Measurements from ENCODE around the gene JADE1.

JADE1 gene

DNA sequence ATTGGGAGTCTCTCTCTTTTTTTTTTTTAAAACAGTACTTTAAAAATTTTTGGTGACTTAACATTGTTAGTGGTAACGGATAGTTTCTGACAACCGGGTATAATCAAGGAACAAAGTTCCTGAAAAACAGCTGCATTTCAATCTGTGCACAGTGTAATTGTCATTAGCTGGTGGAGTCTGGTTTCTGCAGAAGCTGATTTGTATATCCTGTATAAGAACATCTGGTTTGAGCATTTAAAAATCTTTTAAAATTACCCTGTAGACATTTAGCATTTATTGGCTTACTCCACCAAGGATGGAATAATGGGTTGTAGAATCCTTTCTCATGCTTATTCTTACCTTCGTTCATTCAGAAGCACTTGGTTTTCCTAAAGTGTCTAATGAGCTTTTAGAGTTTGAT is 11.2 kb downstream of the JADE1 start:
- H3K4me1 ChIP-seq (ENCODE audit: insufficient read depth, low read length): peaks cover 54% of the 10 kb centered on the region
- peaks cover 2% of the 10 kb centered on the region; the same call in 1 of the 2 replicates for H3K36me3 ChIP-seq (ENCODE audit: insufficient read depth, low read length)
- no peaks in the 10 kb centered on the region for H3K9me3 ChIP-seq (ENCODE audit: control insufficient read depth, insufficient read depth, low read length)
- H3K9ac ChIP-seq (ENCODE audit: low read depth, low read length): no peak overlapping the region

DNA sequence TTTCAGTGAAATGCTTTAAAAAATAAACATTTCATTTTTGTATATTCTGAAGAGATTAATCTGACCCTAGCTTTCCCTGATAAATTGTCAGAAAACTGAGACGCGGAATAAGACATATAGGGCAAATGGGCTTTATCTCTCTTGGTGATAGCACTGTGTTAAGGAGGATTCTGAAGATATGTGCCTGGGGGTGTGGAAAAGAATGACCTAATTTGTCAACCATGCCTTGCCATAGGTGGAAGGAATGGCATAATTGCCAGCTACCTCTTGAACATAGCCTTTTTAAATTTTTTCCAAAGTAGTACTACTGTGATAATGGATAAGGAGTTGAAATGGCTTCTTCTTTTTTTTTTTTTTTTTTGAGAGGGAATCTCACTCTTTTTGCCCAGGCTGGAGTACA is 11.7 kb downstream of the JADE1 start:
- Histone ChIP-seq H3K36me3 (ENCODE audit: insufficient read depth, low read length) (peaks cover 5% of the 10 kb centered on the region; the same call in 1 of the 2 replicates), H3K9me3 (ENCODE audit: control insufficient read depth, insufficient read depth, low read length) (no peaks in the 10 kb centered on the region), H3K4me1 (ENCODE audit: insufficient read depth, low read length) (peaks cover 58% of the 10 kb centered on the region), H3K9ac (ENCODE audit: low read depth, low read length) (no peak overlapping the region)

GRCh38 chr4:128823025-128823661 is 13.6 kb downstream of the JADE1 start:
- Histone ChIP-seq H3K4me1 (ENCODE audit: insufficient read depth, low read length) (peaks cover 53% of the 10 kb centered on the region), H3K9me3 (ENCODE audit: control insufficient read depth, insufficient read depth, low read length) (no peaks in the 10 kb centered on the region), H3K36me3 (ENCODE audit: insufficient read depth, low read length) (peaks cover 5% of the 10 kb centered on the region; the same call in 1 of the 2 replicates), H3K9ac (ENCODE audit: low read depth, low read length) (no peak overlapping the region)

- H3K9ac ChIP-seq (ENCODE audit: low read depth, low read length): no peak overlapping the region
- peaks cover 48% of the 10 kb centered on the region for H3K4me1 ChIP-seq (ENCODE audit: insufficient read depth, low read length)
- H3K9me3 ChIP-seq (ENCODE audit: control insufficient read depth, insufficient read depth, low read length): no peaks in the 10 kb centered on the region
- H3K36me3 ChIP-seq (ENCODE audit: insufficient read depth, low read length): peaks cover 5% of the 10 kb centered on the region; the same call in 1 of the 2 replicates
Observed at GRCh38 chr4:128825226-128825625, 15.7 kb downstream of the JADE1 start.

DNA sequence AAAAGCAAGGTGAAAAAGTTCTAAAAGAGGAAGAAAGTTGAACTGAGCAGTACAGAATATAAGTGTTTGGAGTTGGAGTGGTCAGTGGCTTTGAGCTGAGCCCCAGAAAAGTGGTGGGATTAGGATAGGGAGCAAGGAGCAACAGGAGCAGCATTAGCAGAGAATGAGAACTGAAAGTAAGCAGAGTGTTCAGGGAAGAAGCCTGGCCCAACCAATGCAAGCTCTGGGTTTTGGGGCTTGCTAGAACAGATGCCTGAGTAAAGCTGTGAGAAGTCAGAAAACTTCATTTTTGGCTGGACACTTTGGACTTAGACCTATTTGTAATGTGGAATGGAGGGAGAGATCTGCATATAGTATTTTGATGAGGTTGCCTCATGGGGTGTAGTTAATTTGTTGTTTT is 17.8 kb downstream of the JADE1 start:
- H3K9ac ChIP-seq (ENCODE audit: low read depth, low read length): no peak overlapping the region
- 0 out of 2 replicates have a peak, but pooled peaks cover 10% of the 10 kb centered on the region for H3K36me3 ChIP-seq (ENCODE audit: insufficient read depth, low read length)
- H3K9me3 ChIP-seq (ENCODE audit: control insufficient read depth, insufficient read depth, low read length): no peaks in the 10 kb centered on the region
- H3K4me1 ChIP-seq (ENCODE audit: insufficient read depth, low read length): peaks cover 59% of the 10 kb centered on the region

DNA sequence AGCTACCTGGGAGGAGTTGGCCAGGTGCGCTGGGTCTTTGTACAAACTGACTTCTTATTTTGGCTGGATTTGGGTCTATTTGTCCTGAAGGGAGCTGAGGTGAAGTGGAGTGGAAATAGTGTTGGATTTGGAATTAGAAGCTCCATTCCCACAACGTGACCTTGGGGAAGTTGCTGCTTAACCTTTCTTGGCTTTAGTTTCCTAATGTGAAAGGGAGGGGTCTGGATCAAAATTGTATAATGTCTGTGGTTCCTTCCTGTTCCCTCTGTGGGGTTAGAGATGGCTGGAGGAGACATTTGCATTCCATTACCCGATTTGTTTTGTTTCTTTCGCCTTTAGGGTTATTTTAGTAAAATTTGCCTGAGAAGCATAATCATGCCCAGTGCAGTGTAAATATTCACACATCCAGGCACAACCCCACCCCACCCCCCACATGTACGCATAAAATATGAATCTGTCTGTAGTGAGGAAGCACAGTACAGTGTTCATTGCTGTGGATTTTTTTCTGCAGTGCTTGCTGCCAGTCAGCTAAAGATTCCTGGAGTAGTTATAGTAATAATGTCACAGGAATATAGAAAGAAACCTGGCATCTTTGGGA is 21.5 kb downstream of the JADE1 start:
- peaks cover 30% of the 10 kb centered on the region for H3K36me3 ChIP-seq (ENCODE audit: insufficient read depth, low read length)
- H3K4me1 ChIP-seq (ENCODE audit: insufficient read depth, low read length): peaks cover 49% of the 10 kb centered on the region
- H3K9ac ChIP-seq (ENCODE audit: low read depth, low read length): no peak overlapping the region
- H3K9me3 ChIP-seq (ENCODE audit: control insufficient read depth, insufficient read depth, low read length): no peaks in the 10 kb centered on the region

- Histone ChIP-seq H3K9me3 (ENCODE audit: control insufficient read depth, insufficient read depth, low read length) (no peaks in the 10 kb centered on the region), H3K4me1 (ENCODE audit: insufficient read depth, low read length) (peaks cover 46% of the 10 kb centered on the region), H3K9ac (ENCODE audit: low read depth, low read length) (no peak overlapping the region), H3K36me3 (ENCODE audit: insufficient read depth, low read length) (peaks cover 27% of the 10 kb centered on the region)
Observed at GRCh38 chr4:128831531-128832242, 22.2 kb downstream of the JADE1 start.

DNA sequence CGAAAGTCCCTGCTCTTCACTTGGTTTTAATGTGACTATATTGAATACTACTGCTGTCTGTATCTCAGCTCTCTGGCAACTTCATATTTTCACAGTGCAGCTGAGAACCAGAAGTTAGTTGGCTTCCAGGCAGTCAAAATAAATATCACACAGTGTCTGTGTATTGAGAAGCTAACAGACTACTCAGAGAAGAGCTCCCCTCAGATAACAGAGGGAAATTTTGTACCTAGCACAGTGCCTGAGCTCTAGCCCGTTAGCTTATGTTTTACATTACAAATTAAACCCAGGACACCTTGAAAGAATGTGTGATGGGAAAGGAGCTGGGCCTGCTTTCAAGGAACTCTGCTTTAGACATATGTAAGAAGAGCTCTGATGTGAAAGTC is 22.7 kb downstream of the JADE1 start:
- Histone ChIP-seq H3K9ac (ENCODE audit: low read depth, low read length) (no peak overlapping the region), H3K9me3 (ENCODE audit: control insufficient read depth, insufficient read depth, low read length) (no peaks in the 10 kb centered on the region), H3K36me3 (ENCODE audit: insufficient read depth, low read length) (peaks cover 27% of the 10 kb centered on the region), H3K4me1 (ENCODE audit: insufficient read depth, low read length) (peaks cover 46% of the 10 kb centered on the region)

- H3K9ac ChIP-seq (ENCODE audit: low read depth, low read length): no peak overlapping the region
- peaks cover 30% of the 10 kb centered on the region for H3K36me3 ChIP-seq (ENCODE audit: insufficient read depth, low read length)
- no peaks in the 10 kb centered on the region for H3K9me3 ChIP-seq (ENCODE audit: control insufficient read depth, insufficient read depth, low read length)
- H3K4me1 ChIP-seq (ENCODE audit: insufficient read depth, low read length): peaks cover 26% of the 10 kb centered on the region
Observed at GRCh38 chr4:128835498-128836222, 26.2 kb downstream of the JADE1 start.

- Histone ChIP-seq H3K9ac (ENCODE audit: low read depth, low read length) (no peak overlapping the region), H3K4me1 (ENCODE audit: insufficient read depth, low read length) (peaks cover 11% of the 10 kb centered on the region), H3K36me3 (ENCODE audit: insufficient read depth, low read length) (peaks cover 34% of the 10 kb centered on the region)
Observed at GRCh38 chr4:128837198-128837597, 27.7 kb downstream of the JADE1 start.

DNA sequence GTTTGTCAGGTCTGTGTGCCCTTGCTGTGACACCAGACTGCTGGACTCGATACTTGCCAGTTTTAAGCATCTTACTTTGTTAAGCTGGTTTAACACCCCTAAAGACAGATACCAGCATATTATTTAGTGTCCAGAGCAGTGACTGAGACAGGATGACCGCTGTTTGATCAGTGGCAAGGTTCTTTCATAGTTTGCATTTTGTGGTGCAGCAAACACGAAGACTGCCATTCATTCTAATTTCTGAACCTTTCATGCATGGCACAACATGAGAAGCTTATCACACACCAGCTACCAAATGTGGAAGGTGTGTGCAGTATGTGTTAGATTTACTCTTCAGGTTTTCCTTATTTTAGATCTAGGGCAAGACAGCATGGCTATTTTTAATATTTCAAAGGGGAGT is 28.2 kb downstream of the JADE1 start:
- Histone ChIP-seq H3K9me3 (ENCODE audit: control insufficient read depth, insufficient read depth, low read length) (no peaks in the 10 kb centered on the region), H3K9ac (ENCODE audit: low read depth, low read length) (no peak overlapping the region), H3K36me3 (ENCODE audit: insufficient read depth, low read length) (peaks cover 33% of the 10 kb centered on the region), H3K4me1 (ENCODE audit: insufficient read depth, low read length) (peaks cover 7% of the 10 kb centered on the region)

More at GRCh38 chr4:128837198-128837597, 27.7 kb downstream of the JADE1 start:
- H3K9me3 ChIP-seq (ENCODE audit: control insufficient read depth, insufficient read depth, low read length): no peaks in the 10 kb centered on the region

- no peaks in the 10 kb centered on the region for H3K9me3 ChIP-seq (ENCODE audit: control insufficient read depth, insufficient read depth, low read length)
- H3K9ac ChIP-seq (ENCODE audit: low read depth, low read length): no peak overlapping the region
- peaks cover 3% of the 10 kb centered on the region; the same call in 1 of the 2 replicates for H3K4me1 ChIP-seq (ENCODE audit: insufficient read depth, low read length)
- H3K36me3 ChIP-seq (ENCODE audit: insufficient read depth, low read length): peaks cover 43% of the 10 kb centered on the region
Observed at GRCh38 chr4:128840711-128841318, 31.3 kb downstream of the JADE1 start.

- peaks cover 49% of the 10 kb centered on the region for H3K36me3 ChIP-seq (ENCODE audit: insufficient read depth, low read length)
- no peak overlapping the region for H3K9ac ChIP-seq (ENCODE audit: low read depth, low read length)
- no peaks in the 10 kb centered on the region for H3K9me3 ChIP-seq (ENCODE audit: control insufficient read depth, insufficient read depth, low read length)
- H3K4me1 ChIP-seq (ENCODE audit: insufficient read depth, low read length): peaks cover 3% of the 10 kb centered on the region; the same call in 1 of the 2 replicates
Observed at GRCh38 chr4:128841402-128841801, 31.9 kb downstream of the JADE1 start.

DNA sequence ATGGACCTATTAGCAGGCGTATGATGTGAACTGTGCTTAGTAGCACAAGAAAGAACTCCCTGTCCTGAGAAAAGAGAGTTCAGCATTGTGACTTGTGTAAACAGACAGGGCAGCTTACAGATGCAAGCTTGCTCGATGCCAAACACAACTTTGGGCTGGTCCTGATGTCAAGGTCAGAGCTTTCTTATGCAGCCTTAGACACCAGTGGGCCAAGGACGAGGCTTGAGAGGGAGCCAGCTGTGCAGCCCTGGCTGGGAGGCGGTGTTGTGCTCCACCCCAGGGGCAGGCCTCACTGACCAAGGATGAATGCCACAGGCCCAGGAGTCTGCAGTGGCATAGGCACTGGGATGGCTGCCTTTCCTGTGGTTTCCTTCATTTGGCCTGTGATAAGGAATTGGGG is 35.4 kb downstream of the JADE1 start:
- H3K36me3 ChIP-seq (ENCODE audit: insufficient read depth, low read length): peaks cover 78% of the 10 kb centered on the region
- H3K4me1 ChIP-seq (ENCODE audit: insufficient read depth, low read length): no peaks in the 10 kb centered on the region
- no peaks in the 10 kb centered on the region for H3K9me3 ChIP-seq (ENCODE audit: control insufficient read depth, insufficient read depth, low read length)
- H3K9ac ChIP-seq (ENCODE audit: low read depth, low read length): no peak overlapping the region
